Left forelimb (tissue), 1 donor: ENCODE data around the gene CTSK.
"Not testable (repeated sequence)": the region's sequence is repeated elsewhere in the genome, so short reads cannot be mapped to it uniquely, and the experiment has no call there.

Experiments used
- DNase-seq: peaks from one replicate; pipeline ENCODE4 v3.0.0-alpha.2; 2018; ENCODE audit warnings: low spot score

CTSK gene

GRCh38 chr1:150805899-150806298 lies 2.2 kb downstream of the CTSK start:
- DNase-seq = no peak

DNA sequence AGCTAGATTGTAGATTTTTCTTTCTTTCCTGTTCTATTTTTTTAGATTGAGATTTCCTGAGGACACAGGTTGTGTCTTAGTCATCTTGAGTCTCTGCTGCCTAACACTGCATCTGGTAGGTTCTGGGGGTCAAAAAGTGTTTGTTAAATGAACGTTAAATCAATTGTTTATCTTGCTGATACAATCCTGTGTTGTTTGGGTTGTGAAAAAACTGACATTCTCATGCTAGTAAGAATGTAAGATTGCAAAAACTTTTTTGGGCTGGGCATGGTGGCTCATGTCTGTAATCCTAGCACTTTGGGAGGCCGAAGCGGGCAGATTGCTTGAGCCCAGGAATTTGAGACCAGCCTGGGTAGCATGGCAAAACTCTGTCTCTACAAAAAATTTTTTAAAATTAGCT lies 3.4 kb downstream of the CTSK start:
- DNase-seq = no peak

GRCh38 chr1:150799089-150799488 lies 9.0 kb downstream of the CTSK start:
- DNase-seq = no peak

GRCh38 chr1:150798525-150798924 lies 9.5 kb downstream of the CTSK start:
- no peak for DNase-seq

- no peak for DNase-seq
Measured at GRCh38 chr1:150796374-150796773, 11.7 kb downstream of the CTSK start.

GRCh38 chr1:150793778-150794177 lies 14.3 kb downstream of the CTSK start:
- DNase-seq = not testable (repeated sequence)

DNA sequence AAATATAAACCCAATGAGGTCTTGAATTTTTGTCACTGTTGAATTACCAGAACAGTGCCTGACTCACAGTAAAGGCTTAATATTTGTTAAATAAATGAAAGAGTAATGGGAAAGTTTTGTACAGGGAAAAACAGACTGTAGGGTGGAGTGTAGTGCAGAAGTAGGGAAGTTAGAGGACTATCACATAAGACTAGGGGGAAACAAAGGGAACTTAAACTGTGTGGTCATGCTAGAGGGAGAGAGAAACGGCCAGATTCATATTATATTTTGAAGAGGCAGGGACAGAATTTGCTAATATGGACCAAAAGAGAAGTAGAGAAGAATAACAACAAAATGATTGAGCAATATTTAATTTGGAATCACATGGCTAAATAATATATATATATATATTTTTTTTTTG lies 14.8 kb downstream of the CTSK start:
- no peak for DNase-seq

DNA sequence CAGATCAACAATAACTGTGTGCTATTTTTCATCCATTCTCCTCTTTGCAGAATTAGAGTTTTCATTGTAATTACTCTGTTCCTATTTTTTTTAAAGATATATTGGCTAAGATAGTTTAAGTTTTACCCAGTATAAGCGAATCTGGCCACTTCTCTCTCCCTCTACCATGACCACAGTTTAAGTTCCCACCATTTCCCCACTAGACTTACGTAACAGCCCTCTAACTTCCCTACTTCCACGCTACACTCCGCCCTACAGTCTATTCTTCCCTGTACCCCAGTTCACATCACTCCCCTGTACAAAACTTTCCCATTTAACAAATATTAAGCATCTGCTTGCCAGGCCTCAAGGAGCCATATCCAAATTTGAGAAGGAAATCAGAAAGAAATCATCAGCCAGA lies 16.5 kb downstream of the CTSK start:
- no peak for DNase-seq

DNA sequence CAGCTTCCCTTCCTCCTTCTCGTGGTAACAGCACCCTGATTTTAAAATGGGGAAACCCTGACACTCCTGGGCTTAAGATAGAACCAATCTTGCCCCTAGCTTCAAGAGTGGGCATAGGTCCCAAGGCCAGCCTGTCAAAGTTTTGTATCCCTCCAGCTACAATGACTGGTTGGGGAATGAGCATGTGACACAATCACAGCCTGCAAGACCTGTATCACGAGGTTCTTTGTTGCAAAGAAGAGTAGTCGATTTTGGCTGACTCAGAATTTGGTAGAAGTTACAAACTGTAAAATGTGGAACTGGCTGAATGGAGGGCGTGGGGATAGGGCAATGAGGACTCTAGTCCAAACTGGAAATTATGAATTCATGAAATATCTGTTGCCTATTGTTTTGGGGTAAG lies 18.7 kb downstream of the CTSK start:
- no peak for DNase-seq

GRCh38 chr1:150788946-150789345 lies 19.1 kb downstream of the CTSK start:
- DNase-seq = no peak

DNA sequence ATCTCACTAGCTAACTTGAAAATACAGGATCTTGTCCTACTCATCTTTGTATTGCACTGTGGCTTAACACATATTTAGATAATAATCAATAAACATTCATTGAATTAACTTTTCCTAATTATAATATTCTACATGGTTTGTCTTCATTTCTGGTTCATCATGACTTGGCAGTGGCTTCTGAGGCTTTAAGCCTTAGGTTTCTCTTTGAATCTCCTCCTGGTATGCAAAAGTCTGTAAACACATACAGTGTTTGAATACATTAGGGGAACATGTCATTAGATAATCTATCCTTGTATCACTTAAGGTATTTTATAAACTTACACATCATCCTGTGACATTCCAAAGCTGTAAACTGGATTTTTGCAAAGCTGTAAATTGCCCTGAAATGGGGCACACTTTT lies 20.6 kb downstream of the CTSK start:
- no peak for DNase-seq

DNA sequence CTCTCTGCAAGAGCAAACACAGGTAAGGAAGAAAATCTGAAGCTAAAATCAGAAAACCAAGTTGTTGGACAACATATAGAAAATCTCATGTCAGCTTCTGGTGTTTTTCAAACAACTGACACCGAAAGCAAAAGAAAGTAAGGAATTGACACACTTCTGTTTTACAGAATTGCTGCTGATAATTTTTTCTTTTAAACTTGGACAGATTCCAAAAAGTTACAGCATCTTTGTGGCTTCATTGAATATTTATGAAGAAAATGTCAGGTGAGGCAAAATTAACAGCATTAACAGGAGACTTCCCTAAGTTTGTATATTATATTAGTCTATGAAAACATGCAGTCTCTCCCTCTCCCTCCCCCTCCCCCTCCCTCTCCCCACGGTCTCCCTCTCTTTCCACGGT lies 27.6 kb downstream of the CTSK start:
- no peak for DNase-seq

- no peak for DNase-seq
Measured at GRCh38 chr1:150778409-150778808, 29.7 kb downstream of the CTSK start.

DNA sequence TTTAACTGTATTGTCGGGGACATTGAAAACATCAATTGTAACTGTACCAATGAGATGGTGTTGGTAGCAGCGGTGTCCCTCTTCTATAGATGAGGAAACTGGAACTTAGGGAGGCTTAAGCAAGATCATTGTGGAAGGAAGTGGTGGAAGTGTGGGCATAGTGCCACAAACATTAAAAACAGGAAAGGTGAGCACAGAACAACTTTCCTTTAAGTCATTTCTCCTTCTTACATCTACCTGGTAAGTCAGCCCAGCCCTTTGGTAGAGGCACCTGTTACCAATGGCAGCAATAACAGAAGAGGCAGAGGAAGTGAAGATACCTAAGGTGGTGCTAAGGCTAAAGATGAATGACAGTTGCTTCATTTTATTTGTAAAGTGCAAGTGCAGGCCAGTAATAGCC lies 30.5 kb downstream of the CTSK start:
- no peak for DNase-seq

GRCh38 chr1:150775931-150776505 lies 32.0 kb downstream of the CTSK start:
- DNase-seq = not testable (repeated sequence)

- no peak for DNase-seq
Measured at GRCh38 chr1:150775276-150775675, 32.8 kb downstream of the CTSK start.

GRCh38 chr1:150772326-150772725 lies 35.7 kb downstream of the CTSK start:
- no peak for DNase-seq

GRCh38 chr1:150767704-150768103 lies 40.4 kb downstream of the CTSK start:
- DNase-seq = not testable (repeated sequence)

- DNase-seq = not testable (repeated sequence)
Measured at GRCh38 chr1:150765977-150766301, 42.1 kb downstream of the CTSK start.

DNA sequence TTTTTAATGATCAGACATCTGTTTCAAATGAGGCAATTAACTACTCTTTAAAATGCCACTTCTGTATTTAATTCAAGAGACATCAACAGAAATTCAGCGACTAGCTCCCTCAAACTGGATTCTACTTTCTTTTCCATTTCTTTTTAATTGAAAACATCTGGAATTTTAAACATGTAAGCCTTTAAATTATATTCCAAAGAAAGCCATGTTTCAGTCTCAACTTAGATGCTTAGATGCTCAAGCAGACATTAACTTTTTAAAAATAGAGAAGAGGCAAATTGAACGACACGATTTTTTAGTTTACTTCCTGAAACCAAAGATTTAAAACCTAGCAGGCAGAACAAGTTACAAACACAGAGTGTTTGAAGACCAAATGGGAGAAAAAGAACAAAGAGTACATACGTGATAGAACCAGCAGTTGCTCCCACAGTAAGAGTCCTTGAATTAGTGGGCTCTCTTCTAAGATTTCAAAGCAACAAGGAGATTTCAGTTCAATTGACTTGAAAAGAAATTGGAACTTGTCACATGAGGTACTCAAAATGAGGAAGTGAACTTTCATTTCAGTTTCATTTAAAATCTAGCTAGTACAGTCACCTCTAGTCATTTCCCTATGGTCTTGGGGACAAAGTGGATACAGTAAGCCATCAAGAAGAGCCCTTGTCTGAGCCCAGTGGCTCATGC lies 42.6 kb downstream of the CTSK start, which contains the start of gene CTSS:
TSS of gene CTSS (minus strand) at position 483 of the 681 bp plus-strand sequence. CDS start 1,015 bp downstream, outside the sequence.
- DNase-seq = no peak

DNA sequence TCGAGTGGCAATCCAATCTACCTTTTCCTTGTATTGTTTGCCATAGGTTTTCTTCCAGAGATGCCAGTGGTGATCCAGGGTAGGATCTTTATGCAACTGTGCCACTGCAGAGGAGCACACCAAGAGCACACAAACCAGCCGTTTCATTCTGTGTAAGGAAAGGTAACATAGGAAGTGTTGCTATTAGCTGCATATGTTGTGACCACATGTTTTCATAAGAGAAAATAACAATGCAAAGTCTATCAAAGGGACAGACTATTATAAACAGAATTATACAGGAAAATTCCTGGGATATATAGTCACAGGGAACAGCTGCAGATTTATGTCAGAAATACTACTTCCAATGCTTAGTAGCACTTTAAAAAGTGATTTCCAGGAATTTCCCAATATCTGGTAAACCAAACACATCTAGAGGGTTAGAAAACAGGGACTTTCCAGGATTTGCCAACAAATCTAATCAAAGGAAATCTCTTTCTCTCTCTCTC lies 43.4 kb downstream of the CTSK start:
- DNase-seq = no peak

DNA sequence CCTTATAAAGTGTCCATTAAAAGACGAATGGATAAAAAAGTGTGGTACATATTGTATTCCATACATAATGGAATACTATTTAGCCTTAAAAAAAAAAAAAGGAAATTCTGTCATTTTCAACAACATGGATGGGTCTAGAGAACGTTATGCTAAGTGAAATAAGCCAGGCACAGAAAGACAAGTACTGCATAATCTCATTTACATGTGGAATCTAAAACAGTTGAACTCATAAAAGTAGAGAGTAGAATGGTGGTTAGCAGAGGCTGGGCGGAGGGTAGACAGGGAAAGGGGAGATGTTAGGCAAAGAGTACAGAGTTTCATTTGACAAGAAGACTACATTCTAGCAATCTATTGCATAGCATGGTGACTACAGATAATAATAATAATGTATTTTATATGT lies 45.0 kb downstream of the CTSK start:
- no peak for DNase-seq

DNA sequence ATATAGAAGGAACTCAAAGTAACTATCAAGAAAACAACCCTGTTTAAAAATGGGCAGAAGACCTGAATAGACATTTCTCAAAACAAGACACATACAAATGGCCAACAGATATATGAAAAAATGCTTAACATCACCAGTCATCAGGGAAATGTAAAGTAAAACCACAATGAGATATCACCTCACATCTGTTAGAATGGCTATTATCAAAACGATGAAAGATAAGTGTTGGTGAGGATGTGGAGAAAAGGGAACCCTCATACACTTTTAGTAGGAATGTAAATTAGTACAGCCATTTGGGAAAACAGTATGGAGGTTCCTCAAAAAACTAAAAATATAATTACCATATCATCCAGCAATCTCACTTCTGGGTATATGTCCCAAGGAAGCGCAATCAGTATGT lies 45.5 kb downstream of the CTSK start:
- DNase-seq = no peak

- DNase-seq = no peak
Measured at GRCh38 chr1:150761801-150762200, 46.3 kb downstream of the CTSK start.
